C4-2B (cell line): ENCODE data around the gene TBL1XR1.

Experiments used
- CTCF ChIP-seq: fragments of 450-650 bp; conservative IDR thresholded peaks from 2 replicates; pipeline ENCODE4 v1.5.1; 2017; ENCODE audit warnings: mild to moderate bottlenecking
- ZFX ChIP-seq: fragments of 450-650 bp; IDR thresholded peaks from 2 replicates; pipeline ENCODE4 v1.6.1; 2017

GRCh38 chr3:177039490-177040274, 157.6 kb downstream of the TBL1XR1 start:
- TF ChIP-seq CTCF: no peak
- TF ChIP-seq ZFX: no peak
